ENCODE data around the gene C22orf23.

GRCh38 chr22:37911697-37912096 is 41.7 kb downstream of the C22orf23 start:
- no peak for TF ChIP-seq CTCF (IDR thresholded peaks at IDR 0.05)
- no peak for TF ChIP-seq EZH2 (IDR thresholded peaks at IDR 0.05; ENCODE audit: borderline replicate concordance, insufficient read depth, low read depth, low read length, poor library complexity, severe bottlenecking)

Measured in B cell (primary cell).